ENCODE results near the gene PRKD2.
"Not testable (repeated sequence)": the region's sequence is repeated elsewhere in the genome, so short reads cannot be mapped to it uniquely, and the experiment has no call there.

GRCh38 chr19:46628970-46629369, 87.9 kb downstream of the PRKD2 start:
- TF ChIP-seq, protein P1, sequence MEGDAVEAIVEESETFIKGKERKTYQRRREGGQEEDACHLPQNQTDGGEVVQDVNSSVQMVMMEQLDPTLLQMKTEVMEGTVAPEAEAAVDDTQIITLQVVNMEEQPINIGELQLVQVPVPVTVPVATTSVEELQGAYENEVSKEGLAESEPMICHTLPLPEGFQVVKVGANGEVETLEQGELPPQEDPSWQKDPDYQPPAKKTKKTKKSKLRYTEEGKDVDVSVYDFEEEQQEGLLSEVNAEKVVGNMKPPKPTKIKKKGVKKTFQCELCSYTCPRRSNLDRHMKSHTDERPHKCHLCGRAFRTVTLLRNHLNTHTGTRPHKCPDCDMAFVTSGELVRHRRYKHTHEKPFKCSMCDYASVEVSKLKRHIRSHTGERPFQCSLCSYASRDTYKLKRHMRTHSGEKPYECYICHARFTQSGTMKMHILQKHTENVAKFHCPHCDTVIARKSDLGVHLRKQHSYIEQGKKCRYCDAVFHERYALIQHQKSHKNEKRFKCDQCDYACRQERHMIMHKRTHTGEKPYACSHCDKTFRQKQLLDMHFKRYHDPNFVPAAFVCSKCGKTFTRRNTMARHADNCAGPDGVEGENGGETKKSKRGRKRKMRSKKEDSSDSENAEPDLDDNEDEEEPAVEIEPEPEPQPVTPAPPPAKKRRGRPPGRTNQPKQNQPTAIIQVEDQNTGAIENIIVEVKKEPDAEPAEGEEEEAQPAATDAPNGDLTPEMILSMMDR (IDR thresholded peaks at IDR 0.05) = not testable (repeated sequence)
- TF ChIP-seq POLR2A (IDR thresholded peaks at IDR 0.05) = not testable (repeated sequence)
